Measurements from ENCODE around the gene SETX.

Gene SETX

GRCh38 chr9:132356324-132356924 is 1.6 kb upstream of the SETX start:
- in situ Hi-C loops (cut with MboI; ENCODE audit: low sequenced_read_pairs) = no loop called here

DNA sequence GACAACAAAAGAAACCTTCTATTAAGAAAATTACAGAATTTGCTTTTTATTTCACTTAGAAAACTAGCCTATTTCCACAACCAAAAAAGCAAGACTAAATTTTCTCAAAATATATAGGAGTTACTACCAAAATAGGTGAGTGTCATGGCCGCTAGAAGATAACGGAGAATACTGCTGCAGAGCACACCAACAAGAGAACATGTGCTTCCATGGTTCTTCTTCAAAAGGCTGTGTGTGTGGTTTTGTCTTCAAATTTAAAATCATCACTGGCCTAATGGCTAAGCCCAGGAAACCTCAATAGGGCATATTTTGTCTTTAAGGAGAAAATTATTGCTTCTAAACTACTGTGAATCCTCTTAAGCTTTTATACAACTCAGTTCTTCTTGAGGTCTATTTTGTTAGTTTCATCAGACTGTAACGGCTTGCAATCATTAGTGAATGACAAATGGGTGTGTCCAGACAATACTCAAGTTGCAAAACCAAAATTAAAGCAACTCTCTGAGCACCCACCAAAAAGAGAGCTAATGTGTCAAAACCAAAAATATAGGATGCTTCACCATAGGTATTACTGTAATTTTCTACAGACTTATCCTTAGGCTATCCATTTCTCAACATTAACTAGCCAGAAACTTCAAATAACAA is 3.3 kb downstream of the SETX start:
- in situ Hi-C loops (cut with MboI; ENCODE audit: low sequenced_read_pairs) = no loop called here

DNA sequence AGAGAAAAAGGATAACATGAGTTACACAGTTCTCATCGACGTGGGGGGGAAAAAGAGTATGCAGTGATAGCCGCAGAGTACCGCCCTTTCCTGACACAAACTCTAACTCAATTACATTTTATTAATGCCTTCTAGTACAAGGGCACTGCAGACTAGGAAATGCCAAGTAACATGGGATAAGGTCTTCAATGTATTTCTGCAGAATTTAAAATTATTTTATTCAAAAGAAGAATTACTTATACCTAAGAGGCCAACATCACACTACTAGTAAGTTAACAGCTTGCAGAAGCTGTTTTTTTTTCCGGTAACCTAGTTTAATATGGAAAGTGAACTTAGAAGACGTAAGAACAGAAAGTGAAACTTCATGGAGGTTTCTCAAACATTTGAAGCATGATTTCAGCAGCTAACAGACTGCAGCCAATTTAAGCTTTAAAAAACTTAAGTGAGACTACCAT is 3.9 kb downstream of the SETX start:
- in situ Hi-C loops (cut with MboI; ENCODE audit: low sequenced_read_pairs) = no loop called here

DNA sequence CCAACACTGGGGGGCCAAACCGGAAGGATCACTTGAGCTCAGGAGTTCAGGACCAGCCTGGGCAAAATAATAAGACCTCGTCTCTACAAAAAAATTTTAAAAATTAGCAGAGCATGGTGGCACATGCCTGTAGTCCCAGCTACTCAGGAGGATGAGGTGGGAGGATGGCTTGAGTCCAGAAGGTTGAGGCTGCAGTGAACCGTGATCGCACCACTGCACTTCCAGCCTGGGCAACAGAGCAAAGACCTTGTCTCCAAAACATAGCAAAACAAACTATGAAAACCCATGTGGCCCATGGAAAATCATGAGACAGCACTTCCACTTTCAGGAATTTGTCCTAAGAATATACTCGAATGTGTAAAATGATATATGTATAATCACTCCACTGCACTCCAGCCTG is 6.1 kb downstream of the SETX start:
- in situ Hi-C loops (cut with MboI; ENCODE audit: low sequenced_read_pairs) = loop anchor here (25.0 kb wide), 1 partner anchor 1211 kb away; the partner anchor contains the start of gene NUP214

DNA sequence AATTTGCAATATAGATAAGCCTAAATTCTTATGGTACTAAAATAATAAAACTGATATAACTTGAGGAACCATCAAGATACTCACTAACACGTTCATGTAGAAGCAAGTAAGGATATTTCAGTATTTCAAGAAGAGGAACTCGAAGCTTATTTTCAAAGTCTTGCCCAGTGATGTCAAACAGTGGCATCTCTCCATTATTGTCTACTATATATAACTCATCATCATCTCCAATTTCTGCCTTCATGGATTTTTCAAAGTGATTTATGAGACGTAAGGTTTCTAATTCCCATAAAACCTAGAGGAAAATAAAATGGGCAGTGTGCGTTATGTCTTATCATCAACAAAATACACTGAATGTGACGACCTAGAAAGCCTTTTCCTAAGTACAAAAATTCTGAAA is 8.6 kb downstream of the SETX start:
- in situ Hi-C loops (cut with MboI; ENCODE audit: low sequenced_read_pairs) = loop anchor here (25.0 kb wide), 1 partner anchor 1209 kb away; the partner anchor contains the start of gene NUP214

GRCh38 chr9:132341177-132341840 is 13.5 kb downstream of the SETX start:
- in situ Hi-C loops (cut with MboI; ENCODE audit: low sequenced_read_pairs) = loop anchor here (25.0 kb wide), 1 partner anchor 1204 kb away; the partner anchor contains the start of gene NUP214

- in situ Hi-C loops (cut with MboI; ENCODE audit: low sequenced_read_pairs) = loop anchor here (25.0 kb wide), 1 partner anchor 1197 kb away; the partner anchor contains the start of gene NUP214
Measured at GRCh38 chr9:132334364-132334763, 20.4 kb downstream of the SETX start.

GRCh38 chr9:132333556-132333955 is 21.2 kb downstream of the SETX start:
- in situ Hi-C loops (cut with MboI; ENCODE audit: low sequenced_read_pairs) = loop anchor here (25.0 kb wide), 1 partner anchor 1196 kb away; the partner anchor contains the start of gene NUP214

DNA sequence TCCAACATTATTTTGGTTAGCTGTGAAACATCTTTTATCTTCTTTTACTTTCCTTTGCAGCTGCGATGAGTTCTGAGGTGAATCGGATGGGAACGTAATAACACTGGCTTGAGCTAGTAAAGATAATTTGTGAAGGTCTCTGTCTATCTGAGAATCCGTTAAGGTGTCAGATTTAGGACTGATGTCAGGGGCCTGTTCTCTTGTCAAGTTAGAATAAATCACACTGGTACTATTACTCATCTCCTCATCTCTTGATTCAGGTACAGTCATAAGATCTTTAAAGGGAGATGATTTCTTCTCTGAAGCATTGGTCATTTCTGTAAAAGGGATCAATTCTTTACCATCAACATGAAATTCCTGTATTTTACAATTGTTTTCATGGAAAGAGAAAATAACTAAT is 26.2 kb downstream of the SETX start:
- in situ Hi-C loops (cut with MboI; ENCODE audit: low sequenced_read_pairs) = loop anchor here (25.0 kb wide), 1 partner anchor 1191 kb away; the partner anchor contains the start of gene NUP214

- in situ Hi-C loops (cut with MboI; ENCODE audit: low sequenced_read_pairs) = loop anchor here (25.0 kb wide), 1 partner anchor 1190 kb away; the partner anchor contains the start of gene NUP214
Measured at GRCh38 chr9:132327537-132327936, 27.2 kb downstream of the SETX start.

DNA sequence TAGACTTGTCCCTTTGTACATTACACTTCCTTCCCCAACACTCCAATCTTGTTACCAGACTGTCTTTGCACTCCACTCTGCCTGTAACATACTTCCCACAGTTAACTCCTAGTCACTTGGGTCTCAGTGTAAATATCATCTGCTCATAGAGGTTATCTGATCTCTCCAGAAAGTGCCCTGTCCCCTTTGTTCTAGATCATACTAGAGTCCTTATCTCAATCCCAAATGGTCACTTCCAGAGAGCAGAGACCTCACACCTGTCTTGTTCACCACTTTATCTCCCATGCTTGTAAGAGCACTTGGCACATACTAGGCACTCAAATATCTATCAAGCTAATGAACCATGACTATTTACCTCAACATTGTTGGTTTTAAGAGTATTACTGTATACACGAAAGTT is 30.4 kb downstream of the SETX start:
- in situ Hi-C loops (cut with MboI; ENCODE audit: low sequenced_read_pairs) = no loop called here

GRCh38 chr9:132319421-132320110 is 35.2 kb downstream of the SETX start:
- in situ Hi-C loops (cut with MboI; ENCODE audit: low sequenced_read_pairs) = no loop called here

DNA sequence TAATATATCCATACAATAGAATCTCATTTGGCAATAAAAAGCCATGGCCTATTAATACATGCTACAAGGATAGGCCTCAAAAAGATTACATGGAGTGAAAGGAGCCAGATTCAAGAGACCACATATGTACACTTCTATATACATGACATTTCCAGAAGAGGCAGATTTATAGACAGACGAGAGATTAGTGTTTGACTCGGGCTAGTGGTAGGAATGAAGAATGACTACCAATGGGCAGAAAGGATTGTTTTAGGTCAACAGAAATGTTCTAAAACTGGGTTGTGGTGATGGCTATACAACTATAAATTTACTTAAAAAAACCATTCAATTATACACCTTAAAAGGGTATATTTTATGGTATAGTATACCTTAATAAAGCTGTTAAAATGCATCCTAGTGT is 41.9 kb downstream of the SETX start:
- in situ Hi-C loops (cut with MboI; ENCODE audit: low sequenced_read_pairs) = no loop called here

- in situ Hi-C loops (cut with MboI; ENCODE audit: low sequenced_read_pairs) = no loop called here
Measured at GRCh38 chr9:132312426-132312825, 42.4 kb downstream of the SETX start.

DNA sequence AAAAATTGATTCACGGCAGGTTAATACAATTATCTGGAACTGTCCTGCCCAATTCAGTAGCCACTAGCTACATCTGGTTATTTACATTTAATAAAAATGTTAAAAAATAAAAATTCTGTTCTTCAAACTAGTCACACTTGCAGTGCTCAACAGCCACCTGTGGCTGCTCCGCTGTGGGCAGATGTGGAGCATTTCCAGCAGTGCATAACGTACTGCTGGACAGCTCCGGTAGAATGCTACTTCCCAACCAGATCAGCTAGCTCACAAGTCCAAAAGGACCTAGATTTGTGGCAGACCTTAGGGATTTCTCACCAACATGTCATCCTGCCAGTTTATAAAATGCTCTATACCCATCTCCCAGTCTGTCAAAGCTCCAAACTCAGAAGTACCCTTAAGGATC is 42.8 kb downstream of the SETX start:
- in situ Hi-C loops (cut with MboI; ENCODE audit: low sequenced_read_pairs) = no loop called here

DNA sequence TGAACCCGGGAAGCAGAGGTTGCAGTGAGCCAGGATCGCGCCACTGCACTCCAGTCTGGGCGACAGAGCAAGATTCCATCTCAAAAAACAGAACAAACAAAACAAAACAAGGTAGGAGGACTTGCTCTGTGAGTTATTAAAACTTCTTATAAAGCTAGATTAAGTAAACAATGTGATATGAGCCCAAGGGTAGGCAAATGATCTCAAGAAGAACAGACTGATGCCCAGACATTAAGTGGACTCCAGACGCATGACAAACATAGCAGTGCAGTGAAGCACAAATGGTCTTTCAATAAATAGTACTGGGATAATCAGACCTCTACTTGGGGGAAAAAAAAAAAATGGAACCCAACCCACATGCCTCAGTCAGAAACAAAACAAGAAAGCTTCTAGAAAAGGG is 45.7 kb downstream of the SETX start:
- in situ Hi-C loops (cut with MboI; ENCODE audit: low sequenced_read_pairs) = no loop called here

GRCh38 chr9:132301521-132301920 is 53.3 kb downstream of the SETX start:
- in situ Hi-C loops (cut with MboI; ENCODE audit: low sequenced_read_pairs) = no loop called here

GRCh38 chr9:132299221-132299620 is 55.6 kb downstream of the SETX start:
- in situ Hi-C loops (cut with MboI; ENCODE audit: low sequenced_read_pairs) = no loop called here

DNA sequence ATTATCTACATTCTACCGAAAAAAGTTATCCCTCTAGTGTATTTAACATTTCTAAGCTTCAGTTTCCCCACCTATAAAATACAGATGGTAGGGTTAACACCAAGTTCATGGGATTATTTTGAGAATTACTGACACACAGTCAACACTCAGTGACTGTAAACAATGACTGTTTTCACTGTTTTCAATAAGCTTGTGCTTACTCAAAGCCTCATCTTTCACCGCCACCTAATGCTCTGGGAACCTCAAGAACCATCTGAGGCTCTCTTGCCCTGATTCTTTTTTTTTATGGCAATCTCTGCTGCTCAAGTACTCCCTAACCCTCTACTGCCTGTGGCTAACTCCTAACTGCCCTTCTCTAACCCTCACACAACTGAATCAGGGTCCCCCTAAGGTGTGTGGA is 59.6 kb downstream of the SETX start:
- in situ Hi-C loops (cut with MboI; ENCODE audit: low sequenced_read_pairs) = no loop called here

GRCh38 chr9:132293145-132293721 is 61.6 kb downstream of the SETX start:
- in situ Hi-C loops (cut with MboI; ENCODE audit: low sequenced_read_pairs) = no loop called here

- in situ Hi-C loops (cut with MboI; ENCODE audit: low sequenced_read_pairs) = no loop called here
Measured at GRCh38 chr9:132288966-132289365, 65.8 kb downstream of the SETX start.
